Cardiac muscle cell (in vitro differentiated cells and primary cell): Measurements from ENCODE around the gene HYAL2. TPM values are rescaled to one million over a fixed set of nuclear protein-coding genes. Genes with fewer than 3 reads are reported as not detected.
A peak's percentile ranks its signal among the peaks of the same experiment; 100 is the strongest.
"Not testable (repeated sequence)": the region's sequence is repeated elsewhere in the genome, so short reads cannot be mapped to it uniquely, and the experiment has no call there.

ENCODE experiments used
- DNase-seq, 2 donors: peaks; one replicate each; pipeline versions ENCODE4 v3.0.0 to v3.0.0-alpha.2; 2010 to 2017; ENCODE audit warnings: low read depth in 1 of 2, low spot score in 1 of 2
- H3K27ac ChIP-seq: fragments of 200-600 bp; sonication (generic); 2 replicates; pipeline ENCODE4 v1.5.1; 2016
- H3K27me3 ChIP-seq: fragments of 200-600 bp; sonication (generic); 2 replicates; pipeline ENCODE4 v1.6.0; 2016; ENCODE audit warnings: control low read depth
- H3K36me3 ChIP-seq: fragments of 200-600 bp; sonication (generic); 2 replicates; pipeline ENCODE4 v1.5.1; 2016; ENCODE audit warnings: control low read depth
- H3K4me1 ChIP-seq: fragments of 200-600 bp; sonication (generic); 2 replicates; pipeline ENCODE4 v1.8.1; 2017; ENCODE audit warnings: low read depth, mild to moderate bottlenecking, mixed run types
- H3K4me3 ChIP-seq: fragments of 200-600 bp; sonication (generic); 2 replicates; pipeline ENCODE4 v1.5.1; 2016; ENCODE audit warnings: mild to moderate bottlenecking
- H3K9me3 ChIP-seq: fragments of 200-600 bp; sonication (generic); 2 replicates; pipeline ENCODE4 v1.5.1; 2017; ENCODE audit warnings: low read depth, mild to moderate bottlenecking, control low read depth
- polyA plus RNA-seq: library from polyadenylated mRNA; unstranded; fragments of >200 nt; fragmentation: Nextera tagmentation; extraction: Ambion mirVana; gene quantifications from 2 replicates; pipeline ENCODE4 v1.2.1, GENCODE V29; 2016
- total RNA-seq: library from RNA; depleted of rRNA; stranded (reverse); fragments of >200 nt; gene quantifications from 2 replicates; pipeline ENCODE4 v1.2.3, GENCODE V29; 2016
- TF ChIP-seq, protein P1 (sequence below): IDR thresholded peaks from 2 replicates; pipeline ENCODE4 v1.5.1; 2012; ENCODE audit warnings: low read depth, mild to moderate bottlenecking, low read length

The HYAL2 gene
- total and polyA plus RNA-seq, 2 experiments from 2014 or later: 88.3 to 124 TPM

DNA sequence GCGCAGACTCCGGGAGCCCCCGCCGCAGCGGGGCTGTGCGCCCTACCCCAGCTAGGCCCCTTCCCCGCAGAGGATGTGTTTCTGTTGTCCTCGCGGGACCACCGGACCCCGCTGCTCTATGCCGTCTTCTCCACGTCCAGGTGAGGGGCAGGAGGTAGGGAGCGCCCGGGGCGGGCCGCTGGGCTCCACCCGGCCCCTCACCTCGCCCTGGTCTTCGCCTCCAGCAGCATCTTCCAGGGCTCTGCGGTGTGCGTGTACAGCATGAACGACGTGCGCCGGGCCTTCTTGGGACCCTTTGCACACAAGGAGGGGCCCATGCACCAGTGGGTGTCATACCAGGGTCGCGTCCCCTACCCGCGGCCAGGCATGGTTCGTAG is 48.9 kb downstream of the HYAL2 start:
- TF ChIP-seq, protein P1, sequence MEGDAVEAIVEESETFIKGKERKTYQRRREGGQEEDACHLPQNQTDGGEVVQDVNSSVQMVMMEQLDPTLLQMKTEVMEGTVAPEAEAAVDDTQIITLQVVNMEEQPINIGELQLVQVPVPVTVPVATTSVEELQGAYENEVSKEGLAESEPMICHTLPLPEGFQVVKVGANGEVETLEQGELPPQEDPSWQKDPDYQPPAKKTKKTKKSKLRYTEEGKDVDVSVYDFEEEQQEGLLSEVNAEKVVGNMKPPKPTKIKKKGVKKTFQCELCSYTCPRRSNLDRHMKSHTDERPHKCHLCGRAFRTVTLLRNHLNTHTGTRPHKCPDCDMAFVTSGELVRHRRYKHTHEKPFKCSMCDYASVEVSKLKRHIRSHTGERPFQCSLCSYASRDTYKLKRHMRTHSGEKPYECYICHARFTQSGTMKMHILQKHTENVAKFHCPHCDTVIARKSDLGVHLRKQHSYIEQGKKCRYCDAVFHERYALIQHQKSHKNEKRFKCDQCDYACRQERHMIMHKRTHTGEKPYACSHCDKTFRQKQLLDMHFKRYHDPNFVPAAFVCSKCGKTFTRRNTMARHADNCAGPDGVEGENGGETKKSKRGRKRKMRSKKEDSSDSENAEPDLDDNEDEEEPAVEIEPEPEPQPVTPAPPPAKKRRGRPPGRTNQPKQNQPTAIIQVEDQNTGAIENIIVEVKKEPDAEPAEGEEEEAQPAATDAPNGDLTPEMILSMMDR: no peak
- DNase-seq: no peak
- no peaks in the 10 kb centered on the region for H3K9me3 ChIP-seq
- no peaks in the 10 kb centered on the region for H3K36me3 ChIP-seq
- H3K27me3 ChIP-seq: peaks cover 35% of the 10 kb centered on the region
- no peak overlapping the region for H3K27ac ChIP-seq
- peaks cover 4% of the 10 kb centered on the region for H3K4me1 ChIP-seq
- no peak overlapping the region for H3K4me3 ChIP-seq

DNA sequence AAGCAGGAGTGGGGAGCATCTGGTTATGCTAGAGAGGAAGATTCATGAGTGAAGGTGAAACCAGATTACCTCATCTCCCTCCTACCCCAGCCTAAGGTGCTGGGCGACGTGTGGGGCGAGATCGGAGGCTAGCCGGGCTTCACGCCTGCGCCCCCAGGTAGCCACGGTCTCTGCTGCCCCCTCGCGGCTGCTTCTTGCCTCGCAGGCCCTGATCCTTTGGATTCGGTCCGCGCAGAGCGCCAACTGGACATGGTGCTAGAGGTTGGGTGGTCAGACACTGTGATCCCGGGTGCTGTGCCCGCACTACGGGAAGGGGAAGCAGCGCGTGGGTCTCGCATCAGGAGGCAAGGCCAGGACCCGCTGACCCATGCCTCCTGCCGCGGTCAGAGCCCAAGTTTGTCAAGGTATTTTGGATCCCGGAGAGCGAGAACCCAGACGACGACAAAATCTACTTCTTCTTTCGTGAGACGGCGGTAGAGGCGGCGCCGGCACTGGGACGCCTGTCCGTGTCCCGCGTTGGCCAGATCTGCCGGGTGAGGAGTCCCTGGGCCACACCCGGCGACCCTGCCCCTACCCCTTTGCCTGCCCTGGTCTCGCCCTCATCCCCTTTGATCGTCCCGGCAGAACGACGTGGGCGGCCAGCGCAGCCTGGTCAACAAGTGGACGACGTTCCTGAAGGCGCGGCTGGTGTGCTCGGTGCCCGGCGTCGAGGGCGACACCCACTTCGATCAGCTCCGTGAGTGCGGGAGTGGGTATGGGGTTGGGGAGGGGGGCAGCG is 49.4 kb downstream of the HYAL2 start:
- TF ChIP-seq, protein P1: peak; percentile 93
- H3K4me3 ChIP-seq: no peak overlapping the region
- no peaks in the 10 kb centered on the region for H3K9me3 ChIP-seq
- peaks cover 35% of the 10 kb centered on the region for H3K27me3 ChIP-seq
- no peaks in the 10 kb centered on the region for H3K36me3 ChIP-seq
- H3K4me1 ChIP-seq: no peaks in the 10 kb centered on the region
- DNase-seq: peak; percentile 77 to 87
- H3K27ac ChIP-seq: no peak overlapping the region

DNA sequence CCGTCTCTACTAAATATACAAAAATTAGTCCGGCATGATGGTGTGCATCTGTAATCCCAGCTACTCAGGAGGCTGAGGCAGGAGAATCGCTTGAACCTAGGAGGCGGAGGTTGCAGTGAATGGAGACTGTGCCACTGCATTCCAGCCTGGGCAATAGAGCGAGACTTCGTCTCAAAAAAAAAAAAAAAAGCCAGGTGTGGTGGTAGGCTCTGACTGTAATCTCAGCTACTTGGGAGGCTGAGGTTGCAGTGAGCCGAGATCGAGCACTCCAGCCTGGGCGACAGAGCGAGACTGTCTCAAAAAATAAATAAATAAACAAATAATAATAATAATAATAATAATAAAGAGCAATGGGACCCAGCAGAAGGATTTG is 50.0 kb downstream of the HYAL2 start:
- DNase-seq, H3K36me3 ChIP-seq, H3K9me3 ChIP-seq, H3K4me1 ChIP-seq, H3K4me3 ChIP-seq, H3K27ac ChIP-seq: not testable (repeated sequence)
- peaks cover 35% of the 10 kb centered on the region for H3K27me3 ChIP-seq

DNA sequence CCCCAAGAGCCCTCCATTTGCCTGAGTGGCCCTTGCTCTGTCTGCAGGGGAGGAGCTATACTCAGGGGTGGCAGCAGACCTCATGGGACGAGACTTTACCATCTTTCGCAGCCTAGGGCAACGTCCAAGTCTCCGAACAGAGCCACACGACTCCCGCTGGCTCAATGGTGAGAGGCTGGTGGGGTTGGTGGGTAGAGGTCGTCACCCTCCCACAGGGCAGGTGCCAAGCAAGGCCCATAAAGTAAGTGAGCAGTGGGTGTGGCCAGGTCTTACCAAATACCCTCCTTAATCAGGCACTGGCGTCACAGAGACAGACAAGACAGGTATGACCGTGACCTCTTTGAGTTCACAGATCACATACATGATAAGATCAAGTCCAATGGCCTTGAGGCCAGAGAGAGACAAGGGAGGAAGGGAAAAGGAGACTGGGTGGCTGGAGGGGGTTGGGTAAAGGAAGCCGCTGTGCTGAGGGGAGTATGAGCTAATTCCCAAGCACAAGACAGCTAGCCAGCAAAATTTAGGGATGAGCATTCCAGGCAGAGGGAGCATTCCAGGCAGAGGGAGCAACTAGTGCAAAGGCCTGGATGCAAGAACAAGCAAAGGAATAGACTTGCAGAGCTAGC is 51.1 kb downstream of the HYAL2 start:
- no peak for DNase-seq
- peaks cover 15% of the 10 kb centered on the region for H3K4me1 ChIP-seq
- H3K4me3 ChIP-seq: no peak overlapping the region
- no peaks in the 10 kb centered on the region for H3K9me3 ChIP-seq
- H3K27me3 ChIP-seq: peaks cover 33% of the 10 kb centered on the region
- TF ChIP-seq, protein P1: no peak
- H3K27ac ChIP-seq: no peak overlapping the region
- no peaks in the 10 kb centered on the region for H3K36me3 ChIP-seq

GRCh38 chr3:50270422-50271224 is 51.9 kb downstream of the HYAL2 start:
- Histone ChIP-seq H3K4me3 (no peak overlapping the region), H3K27me3 (peaks cover 25% of the 10 kb centered on the region), H3K9me3 (no peaks in the 10 kb centered on the region), H3K4me1 (peaks cover 23% of the 10 kb centered on the region), H3K27ac (no peak overlapping the region), H3K36me3 (no peaks in the 10 kb centered on the region)
- TF ChIP-seq, protein P1: no peak
- DNase-seq: no peak
